GM12878 (cell line): ENCODE measurements around the gene GALNT18. TPM values are rescaled to one million over a fixed set of nuclear protein-coding genes. Genes with fewer than 3 reads are reported as not detected.

ENCODE experiments used
- ATAC-seq: fragments of 200-7000 bp; cut with Tn5 transposase; 3 replicates; pipeline ENCODE4 v1.9.1; 2020; ENCODE audit warnings: mild to moderate bottlenecking, moderate library complexity
- BruUV-seq: library from RNA; stranded (reverse); fragments of 400-500 nt; replicated peaks from 2 replicates; lab custom pipeline; 2021; lab: Mats Ljungman, UMichigan
- CTCF ChIA-PET: fragments of 300-600 bp; sonication (Branson Sonifier 250); formaldehyde crosslinking; extraction: SDS; loops from one replicate; lab custom pipeline; 2021; ENCODE audit warnings: inconsistent platforms; lab: Yijun Ruan, JAX
- POLR2A ChIA-PET: fragments of 350-600 bp; formaldehyde crosslinking; extraction: SDS; loops from one replicate; lab custom pipeline; 2021; ENCODE audit warnings: inconsistent platforms; lab: Charles Lee
- RAD21 ChIA-PET: fragments of 300-600 bp; sonication (Branson Sonifier 250); formaldehyde crosslinking; loops from one replicate; lab custom pipeline; 2023; ENCODE audit warnings: antibody characterized with exemption; ENCODE audit not compliant: unreplicated experiment; lab: Charles Lee
- SMC1A ChIA-PET: fragments of 300-600 bp; sonication (Branson Sonifier 250); formaldehyde crosslinking; loops from one replicate; lab custom pipeline; 2023; ENCODE audit not compliant: unreplicated experiment, uncharacterized antibody; lab: Charles Lee
- DNase-seq: peaks from one replicate; pipeline ENCODE4 v3.0.0-alpha.2; 2011; ENCODE audit warnings: low read depth, low spot score
- FAIRE-seq: peaks from 3 replicates; lab custom pipeline; 2011; peaks lifted over from hg19 to GRCh38; lab: Jason Lieb, UNC
- H2AFZ ChIP-seq: 2 replicates; pipeline ENCODE4 v1.6.0; 2011; ENCODE audit warnings: low read depth, low read length, control low read depth; ENCODE audit not compliant: control insufficient read depth
- H3K27ac ChIP-seq: 2 replicates; pipeline ENCODE4 v1.5.1; 2011; ENCODE audit warnings: control low read depth; ENCODE audit not compliant: control insufficient read depth, insufficient read depth
- H3K27me3 ChIP-seq, 2 experiments: replicated peaks in 1 of 2; 2 replicates each; pipeline versions ENCODE4 v1.6.0 to v1.6.1; 2011; ENCODE audit warnings: low read length in 1 of 2; ENCODE audit not compliant: control insufficient read depth in 2 of 2, insufficient read depth in 2 of 2
- H3K36me3 ChIP-seq, 2 experiments: 2 replicates each; pipeline ENCODE4 v1.5.1; 2011; ENCODE audit warnings: low read length in 1 of 2; ENCODE audit not compliant: control insufficient read depth in 2 of 2, insufficient read depth in 2 of 2
- H3K4me1 ChIP-seq: 2 replicates; pipeline ENCODE4 v1.6.1; 2011; ENCODE audit warnings: mild to moderate bottlenecking, low read length, moderate library complexity, mixed read lengths; ENCODE audit not compliant: control insufficient read depth, insufficient read depth
- H3K4me2 ChIP-seq: 2 replicates; pipeline ENCODE4 v1.6.0; 2011; ENCODE audit warnings: control low read depth; ENCODE audit not compliant: control insufficient read depth, insufficient read depth
- H3K4me3 ChIP-seq: fragments of 200-600 bp; sonication (generic); 2 replicates; pipeline ENCODE4 v1.5.1; 2016
- H3K79me2 ChIP-seq: 2 replicates; pipeline ENCODE4 v1.6.0; 2011; ENCODE audit warnings: low read length; ENCODE audit not compliant: control insufficient read depth, insufficient read depth
- H3K9ac ChIP-seq: 2 replicates; pipeline ENCODE4 v1.8.0; 2011; ENCODE audit warnings: low read length, control low read depth, mixed read lengths; ENCODE audit not compliant: control insufficient read depth, insufficient read depth
- H3K9me3 ChIP-seq: replicated peaks from 3 replicates; pipeline ENCODE4 v1.5.1; 2011; ENCODE audit warnings: mild to moderate bottlenecking, low read length; ENCODE audit not compliant: control insufficient read depth, insufficient read depth
- H4K20me1 ChIP-seq: 2 replicates; pipeline ENCODE4 v1.6.0; 2011; ENCODE audit not compliant: control insufficient read depth, insufficient read depth
- ATF2 ChIP-seq: IDR thresholded peaks from 2 replicates; pipeline ENCODE4 v1.6.1; 2012; ENCODE audit warnings: low read length, inconsistent platforms
- E2F8 ChIP-seq: fragments of 450-650 bp; IDR thresholded peaks from 2 replicates; pipeline ENCODE4 v1.6.1; 2018; ENCODE audit warnings: mild to moderate bottlenecking, low read depth, moderate library complexity; ENCODE audit not compliant: partially characterized antibody
- E4F1 ChIP-seq: fragments of 450-650 bp; IDR thresholded peaks from 2 replicates; pipeline ENCODE4 v1.6.1; 2018; ENCODE audit warnings: borderline replicate concordance, mild to moderate bottlenecking; ENCODE audit not compliant: partially characterized antibody
- FOS ChIP-seq: IDR thresholded peaks from 3 replicates; pipeline ENCODE4 v1.6.1; 2011; ENCODE audit warnings: borderline replicate concordance; ENCODE audit not compliant: insufficient read length; ENCODE audit errors: extremely low read depth
- HDAC2 ChIP-seq: fragments of 200-600 bp; sonication (generic); IDR thresholded peaks from 2 replicates; pipeline ENCODE4 v1.6.1; 2017
- MYB ChIP-seq: fragments of 150-350 bp; IDR thresholded peaks from 2 replicates; pipeline ENCODE4 v1.6.1; 2014; ENCODE audit warnings: mild to moderate bottlenecking, low read depth, low read length, borderline replicate concordance
- MYC ChIP-seq: IDR thresholded peaks from 2 replicates; pipeline ENCODE4 v1.6.1; 2011; ENCODE audit warnings: mild to moderate bottlenecking, low read length, moderate library complexity, inconsistent platforms; ENCODE audit not compliant: insufficient read depth, insufficient replicate concordance, insufficient read length, severe bottlenecking
- NBN ChIP-seq: fragments of 450-650 bp; IDR thresholded peaks from 2 replicates; pipeline ENCODE4 v1.6.1; 2016
- PBX3 ChIP-seq: IDR thresholded peaks from 2 replicates; pipeline ENCODE4 v1.6.1; 2011; ENCODE audit warnings: mild to moderate bottlenecking, low read depth, low read length, moderate library complexity; ENCODE audit not compliant: insufficient replicate concordance
- RUNX3 ChIP-seq: IDR thresholded peaks from 2 replicates; pipeline ENCODE4 v1.6.1; 2012; ENCODE audit warnings: low read length, inconsistent platforms
- SIN3A ChIP-seq: IDR thresholded peaks from 2 replicates; pipeline ENCODE4 v1.6.1; 2012; ENCODE audit warnings: low read depth, low read length, improper control_type of control experiment
- SREBF2 ChIP-seq: IDR thresholded peaks from 2 replicates; pipeline ENCODE4 v1.6.1; 2012; ENCODE audit warnings: mild to moderate bottlenecking, low read length
- STAT3 ChIP-seq: IDR thresholded peaks from 2 replicates; pipeline ENCODE4 v1.6.1; 2011; ENCODE audit warnings: low read depth, low read length, improper control_type of control experiment
- ZNF384 ChIP-seq: IDR thresholded peaks from 2 replicates; pipeline ENCODE4 v1.6.1; 2012; ENCODE audit warnings: low read depth, mild to moderate bottlenecking, low read length, improper control_type of control experiment, borderline replicate concordance
- WGBS: methylation state at CpG from one replicate; pipeline ENCODE4 v1.1.6; 2016; ENCODE audit warnings: low lambda C conversion rate; ENCODE audit not compliant: insufficient replicate concordance, insufficient coverage; ENCODE audit errors: missing lambda C conversion rate; 5-methylcytosine and 5-hydroxymethylcytosine counted together
- in situ Hi-C: fragments of 300-500 bp; cut with MboI; formaldehyde crosslinking; loops from 9 replicates; pipeline ENCODE4 v1.14.3; 2018; ENCODE audit warnings: mixed read lengths
- intact Hi-C: fragments of 100-400 bp; cut with micrococcal nuclease; formaldehyde crosslinking; loops from one replicate; pipeline ENCODE4 v1.14.2; 2022; ENCODE audit not compliant: unreplicated experiment
- polyA plus RNA-seq, 11 experiments: library from polyadenylated mRNA; depleted of rRNA in 4 of 11; unstranded in 6 of 11; stranded (reverse) in 5 of 11; fragments of >200 nt; fragmentation: Nextera tagmentation in 4 of 11; fragmentation: Illumina TruSeq in 1 of 11; extraction: Ambion mirVana in 4 of 11; extraction: Trizol in 1 of 11; gene quantifications; 1 replicate in 1 of 11; 2 replicates in 10 of 11; pipeline versions ENCODE4 v1.2.1 to v1.2.3, GENCODE V29; 2011 to 2016; ENCODE audit warnings: inconsistent platforms in 2 of 11, missing spikeins in 2 of 11, low read depth in 1 of 11
- total RNA-seq, 4 experiments: library from RNA; depleted of rRNA in 3 of 4; stranded (reverse); fragments of >200 nt in 3 of 4; fragmentation: Illumina TruSeq in 1 of 4; extraction: Trizol in 1 of 4; gene quantifications; 2 replicates each; pipeline versions ENCODE4 v1.2.1 to v1.2.3, GENCODE V29; 2013 to 2021

Gene GALNT18
- total and polyA plus RNA-seq, 10 of the 15 experiments (the other 5 are each of a cell fraction or from before 2014, with no cell fraction given), result 1.2 to 14.2 (median 6.3) TPM

- TF ChIP-seq E4F1 (no peak), ZNF384 (no peak), E2F8 (no peak), MYB (no peak), HDAC2 (no peak)
Observed at GRCh38 chr11:11584937-11585336, 36.9 kb downstream of the GALNT18 start (continued).

DNA sequence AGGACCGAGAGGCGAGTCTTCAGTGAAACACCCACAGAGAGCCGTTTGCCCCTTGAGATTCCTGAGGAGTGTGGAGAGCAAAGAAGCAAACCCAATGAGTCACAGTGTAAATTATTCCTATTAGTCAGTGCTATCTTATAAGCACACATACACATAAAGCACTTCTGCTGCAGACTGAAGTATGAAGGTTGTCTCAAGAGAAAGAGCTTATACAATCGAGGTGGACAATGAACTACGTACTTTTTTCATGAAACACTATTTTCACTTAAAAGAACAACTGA is 37.3 kb downstream of the GALNT18 start:
- in situ Hi-C loops, result no loop called here
- H3K27ac ChIP-seq, result no peak overlapping the region
- ChIA-PET SMC1A (interaction anchor here (1.0 kb wide), 1 partner anchor 15 kb away, joined by 4 read pairs; no protein-coding TSS in a partner anchor), RAD21 (no interaction called here), POLR2A (no interaction called here), CTCF (no interaction called here)
- BruUV-seq, result no TSS peak
- no peak for DNase-seq
- H3K4me3 ChIP-seq, result no peak overlapping the region
- no peaks in the 10 kb centered on the region for H3K27me3 ChIP-seq
- H3K9ac ChIP-seq, result no peak overlapping the region
- H3K4me1 ChIP-seq, result peaks cover 4% of the 10 kb centered on the region; the same call in 1 of the 2 replicates
- H2AFZ ChIP-seq, result no peak overlapping the region
- H3K36me3 ChIP-seq, result no peaks in the 10 kb centered on the region
- H3K79me2 ChIP-seq, result peaks cover under 1% of the 10 kb centered on the region; the same call in 1 of the 2 replicates
- no peak overlapping the region for H3K4me2 ChIP-seq
- no peak for FAIRE-seq
- intact Hi-C loops, result no loop called here
- no peak for ATAC-seq
- peaks cover 1% of the 10 kb centered on the region; the same call in 1 of the 2 replicates for H4K20me1 ChIP-seq
- no peaks in the 10 kb centered on the region for H3K9me3 ChIP-seq
- 57% methylated on average over 5 of the region's 5 CpGs for WGBS
- TF ChIP-seq PBX3 (no peak), ATF2 (no peak), SREBF2 (no peak), RUNX3 (no peak), FOS (no peak), SIN3A (no peak), STAT3 (no peak), NBN (no peak), MYC (no peak)
